GM11168 (cell line): Measurements from ENCODE around the gene GRID2.
"Not testable (repeated sequence)": the region's sequence is repeated elsewhere in the genome, so short reads cannot be mapped to it uniquely, and the experiment has no call there.

ENCODE experiments used
- in situ Hi-C: fragments of 300-500 bp; cut with MboI; formaldehyde crosslinking; loops from one replicate; pipeline ENCODE4 v1.12.0; 2022; ENCODE audit warnings: low sequenced_read_pairs; ENCODE audit not compliant: unreplicated experiment

Gene GRID2

DNA sequence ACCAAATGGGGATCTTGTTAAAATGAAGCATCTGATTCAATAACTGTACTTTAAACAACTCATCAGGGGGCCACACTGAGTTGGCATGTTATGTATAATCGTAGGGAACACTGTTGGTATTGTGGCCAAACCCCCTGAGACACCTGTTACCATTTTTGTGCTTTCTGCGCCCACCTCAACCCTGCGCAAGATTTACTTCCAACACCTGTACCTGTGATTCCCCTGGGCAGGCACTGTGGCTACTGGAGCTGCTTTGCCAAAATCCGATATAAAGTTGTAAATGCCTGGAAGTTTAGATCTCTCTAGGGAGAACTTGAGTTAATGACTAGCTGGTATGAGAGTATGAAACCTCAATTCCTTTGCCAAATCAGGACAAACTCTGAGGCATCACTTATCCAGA is 1265.0 kb downstream of the GRID2 start:
- in situ Hi-C loops: no loop called here

DNA sequence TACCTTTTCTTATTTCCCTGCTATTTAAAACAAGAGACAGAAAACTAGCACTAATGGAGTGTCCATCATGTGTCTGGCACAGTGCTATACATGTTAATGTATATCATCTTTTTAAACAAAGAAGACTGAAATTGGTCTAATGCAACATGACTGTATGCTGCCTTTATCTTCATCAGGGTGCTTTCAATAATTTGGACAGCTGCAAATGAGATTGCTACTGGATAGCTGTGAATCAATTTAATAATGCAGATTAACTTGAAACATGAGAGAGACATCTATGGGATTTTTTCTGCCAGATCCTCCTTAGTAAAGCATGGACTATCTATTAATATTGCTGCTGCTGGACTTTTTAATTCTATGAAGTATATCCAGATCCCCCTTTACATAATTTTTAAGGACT is 1269.5 kb downstream of the GRID2 start:
- in situ Hi-C loops: no loop called here

DNA sequence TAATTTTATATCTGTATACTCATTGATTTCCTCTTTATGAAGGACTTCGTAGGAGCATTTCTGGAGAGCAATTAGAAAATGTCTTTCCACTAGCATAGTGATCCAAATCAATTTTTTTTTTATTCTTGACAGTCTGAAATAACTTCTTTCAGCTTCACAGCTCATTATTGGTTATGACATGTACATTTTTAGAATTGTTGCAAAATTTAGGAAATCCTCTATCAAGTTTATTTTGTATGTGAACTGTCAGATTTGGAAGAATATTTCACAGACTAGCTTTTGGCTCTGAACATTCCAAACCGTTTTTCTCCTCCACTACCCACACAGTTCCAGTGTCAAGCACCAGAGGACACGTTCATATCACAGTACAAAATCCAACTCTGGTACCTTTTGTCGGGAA is 1275.2 kb downstream of the GRID2 start:
- in situ Hi-C loops: no loop called here

DNA sequence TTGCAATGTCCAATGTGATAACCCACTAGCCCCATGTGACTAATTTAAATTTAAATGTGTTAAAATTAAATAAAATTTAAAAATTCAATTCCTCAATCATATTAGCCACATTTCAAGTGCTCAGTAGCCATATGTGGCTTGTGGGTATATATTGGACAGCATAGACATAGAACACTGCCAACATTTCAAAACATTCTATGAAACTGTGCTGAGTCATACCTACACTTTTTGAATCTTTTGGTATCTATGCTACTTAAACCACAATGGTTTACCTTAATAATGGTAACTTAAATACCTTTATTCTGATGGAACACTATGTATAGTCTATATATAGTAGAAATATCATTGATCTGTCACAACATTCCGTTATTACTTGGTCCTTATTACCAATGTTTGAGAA is 1301.4 kb downstream of the GRID2 start:
- in situ Hi-C loops: no loop called here

DNA sequence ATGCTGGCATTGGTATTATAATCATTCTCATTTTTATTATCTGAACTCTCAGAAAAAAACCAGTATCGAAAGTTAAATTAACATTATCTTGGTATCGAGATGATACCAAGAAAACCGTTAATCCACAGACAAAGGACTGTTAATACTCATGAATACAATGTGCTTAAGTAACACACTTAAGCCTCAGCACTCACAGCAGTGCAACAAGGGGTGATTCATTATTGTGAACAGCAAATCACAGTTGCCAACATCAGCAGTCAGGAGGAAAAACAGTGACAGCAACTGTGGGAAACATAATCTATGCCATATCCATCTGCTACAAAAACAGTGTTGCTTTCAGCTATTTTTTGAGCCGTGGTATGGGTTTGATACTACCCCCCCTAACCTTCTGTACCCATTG is 1313.8 kb downstream of the GRID2 start:
- in situ Hi-C loops: no loop called here

DNA sequence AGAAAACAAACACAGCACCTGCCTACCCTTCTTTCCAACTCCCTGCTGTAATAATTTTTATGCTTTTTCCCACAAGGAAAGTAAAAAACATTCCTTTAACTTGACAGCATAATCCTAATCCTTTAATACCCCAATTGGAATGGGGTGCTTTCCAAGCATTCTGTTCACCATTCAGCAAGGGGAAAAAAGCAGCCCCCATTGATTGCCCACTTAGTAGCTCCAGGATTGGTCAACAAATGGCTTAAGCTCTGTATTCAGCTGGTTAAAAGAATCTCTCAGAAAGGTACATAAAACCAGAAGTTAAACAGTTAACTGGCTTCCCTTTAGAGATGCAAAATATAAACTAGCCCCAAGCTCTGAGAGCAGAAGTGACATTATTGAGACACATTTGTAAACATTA is 1330.0 kb downstream of the GRID2 start:
- in situ Hi-C loops: no loop called here

DNA sequence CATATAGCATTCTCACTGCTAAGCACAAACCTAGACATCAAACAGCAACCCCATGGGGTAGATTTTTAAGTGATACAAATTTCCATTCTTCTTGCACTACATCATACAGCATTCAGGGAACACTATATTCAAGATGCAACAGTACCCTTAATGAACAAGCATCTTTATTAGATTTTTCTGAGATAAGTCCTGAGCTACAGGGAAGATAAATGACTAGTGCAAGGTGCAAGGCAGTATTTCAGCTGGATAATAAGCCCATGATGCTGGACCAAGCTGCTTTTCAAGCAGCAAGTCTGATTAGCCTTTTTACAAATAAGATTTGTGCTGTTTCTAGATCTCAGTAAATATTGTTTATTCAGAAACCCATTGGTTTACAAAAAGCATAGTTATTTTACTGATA is 1332.2 kb downstream of the GRID2 start:
- in situ Hi-C loops: no loop called here

DNA sequence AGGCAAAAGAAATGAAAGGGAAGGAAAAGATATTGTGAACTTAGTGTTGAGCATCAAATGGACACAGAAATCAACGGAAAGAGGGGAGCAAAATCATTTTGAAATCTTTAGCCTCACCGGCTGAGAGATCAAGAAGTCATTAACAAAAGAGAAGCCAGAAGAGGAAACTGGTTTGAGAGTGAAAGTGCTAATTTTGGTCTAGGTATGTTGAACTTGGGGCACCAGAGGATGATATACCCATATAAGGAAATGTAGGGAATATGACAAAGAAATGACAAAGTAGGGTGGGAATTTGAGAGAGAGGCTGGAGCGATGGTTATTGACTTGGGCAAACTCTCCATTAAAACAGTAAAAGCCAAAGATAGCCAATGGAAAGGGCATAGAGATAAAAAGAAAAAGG is 1341.4 kb downstream of the GRID2 start:
- in situ Hi-C loops: no loop called here

DNA sequence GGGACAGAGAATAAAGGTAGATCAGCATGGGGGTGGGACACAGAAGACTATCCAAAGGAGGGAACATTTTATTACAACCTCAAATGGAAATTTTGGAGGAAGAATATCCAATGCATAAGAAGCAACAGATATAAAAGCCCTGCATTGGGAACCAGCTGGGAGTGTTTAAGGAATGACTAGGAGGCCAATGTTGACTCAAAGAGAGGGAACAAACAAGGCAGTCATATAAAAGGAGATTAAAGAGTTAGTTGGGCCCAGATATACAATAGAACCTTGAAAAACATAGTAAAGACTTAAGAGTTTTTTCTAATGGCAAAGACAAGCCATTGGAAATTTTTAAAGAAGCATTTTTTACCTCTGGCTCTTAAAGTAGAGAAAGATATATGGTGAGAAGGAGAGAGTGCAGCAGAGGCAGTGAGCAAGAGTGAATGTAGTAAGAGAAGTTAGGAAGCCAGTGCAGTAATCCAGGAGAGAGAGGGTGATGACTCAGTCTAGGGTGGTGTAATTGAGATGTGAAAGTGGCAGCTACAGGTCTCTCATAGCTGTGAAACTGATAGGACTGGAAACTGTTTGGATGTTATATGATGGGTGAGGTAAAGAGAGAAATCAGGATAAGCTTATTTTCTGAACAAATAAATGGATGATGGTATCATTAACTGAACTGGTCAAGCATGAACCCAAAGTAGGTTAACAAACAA is 1342.6 kb downstream of the GRID2 start:
- in situ Hi-C loops: no loop called here

DNA sequence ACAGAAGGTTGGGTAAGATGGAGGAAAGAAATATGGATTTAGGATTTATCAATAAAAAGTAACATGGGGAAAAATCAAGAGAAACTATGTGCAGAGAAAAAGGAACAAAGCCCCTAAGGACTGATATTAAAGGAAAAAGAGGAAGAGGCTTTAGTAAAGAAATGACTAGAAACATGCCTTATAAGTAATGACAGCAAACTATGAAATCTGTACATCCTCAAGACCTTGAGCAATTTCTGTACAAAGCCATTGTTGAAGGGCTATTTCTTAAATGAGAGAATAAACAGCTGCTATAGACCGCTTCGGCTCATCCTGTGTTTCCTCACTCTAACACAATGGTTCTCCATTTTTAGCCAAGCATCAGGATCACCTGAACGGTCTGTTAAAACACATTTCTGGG is 1344.5 kb downstream of the GRID2 start:
- in situ Hi-C loops: no loop called here

DNA sequence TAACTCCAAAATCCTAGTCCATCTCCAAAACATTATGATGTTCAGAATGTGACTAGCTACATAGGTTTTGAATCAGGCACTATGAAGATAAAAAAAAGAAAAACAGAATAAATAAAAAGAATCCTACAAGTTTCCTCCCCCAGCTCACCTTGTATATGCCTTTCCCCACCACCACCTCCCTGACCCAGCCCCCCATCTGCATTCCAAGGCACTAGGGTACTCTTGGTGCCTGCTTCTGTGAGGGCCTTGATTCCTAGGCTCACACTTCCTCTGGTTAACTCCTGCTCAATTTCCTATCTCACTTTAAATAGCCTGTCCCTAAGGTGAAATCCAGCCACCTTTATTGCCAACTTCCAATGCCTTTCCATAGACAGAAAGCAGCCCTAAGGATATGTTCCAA is 1346.1 kb downstream of the GRID2 start:
- in situ Hi-C loops: no loop called here

DNA sequence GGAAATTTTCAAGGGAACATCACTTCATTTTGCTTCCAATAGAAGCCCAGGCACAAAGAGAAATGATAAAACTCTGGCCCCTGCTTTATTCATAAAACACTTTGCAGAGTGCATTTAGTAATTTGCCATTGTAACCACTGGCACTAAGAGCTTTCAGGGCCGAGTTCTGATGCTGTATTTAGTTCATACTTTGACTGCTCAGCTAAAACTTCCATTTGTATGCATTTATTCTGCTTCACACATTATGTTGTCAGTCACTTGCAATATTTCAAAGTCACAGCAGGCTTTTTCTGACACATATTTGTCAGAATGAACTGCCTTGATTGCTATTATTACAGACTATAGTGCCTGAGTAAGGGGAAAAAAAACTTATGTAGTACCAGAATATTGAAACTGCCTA is 1350.4 kb downstream of the GRID2 start:
- in situ Hi-C loops: no loop called here

DNA sequence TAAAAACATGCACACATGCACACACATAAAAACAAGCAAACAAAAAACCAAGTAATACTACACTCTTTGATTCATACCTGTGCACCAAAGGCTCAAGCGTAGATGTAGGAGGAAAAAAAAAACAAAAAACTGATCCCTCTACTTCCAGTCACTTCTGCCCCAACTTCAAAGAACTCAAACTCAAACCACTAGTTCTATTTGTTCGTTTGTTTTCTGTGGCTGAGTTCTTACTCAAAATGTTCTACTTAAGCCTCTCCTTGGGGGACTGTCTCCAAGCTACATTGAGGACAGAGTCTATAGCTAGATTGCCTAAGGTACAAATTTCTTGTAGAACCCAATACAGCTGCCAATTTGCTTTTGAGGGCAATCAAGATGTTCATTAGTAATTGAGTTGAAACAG is 1353.8 kb downstream of the GRID2 start:
- in situ Hi-C loops: no loop called here

DNA sequence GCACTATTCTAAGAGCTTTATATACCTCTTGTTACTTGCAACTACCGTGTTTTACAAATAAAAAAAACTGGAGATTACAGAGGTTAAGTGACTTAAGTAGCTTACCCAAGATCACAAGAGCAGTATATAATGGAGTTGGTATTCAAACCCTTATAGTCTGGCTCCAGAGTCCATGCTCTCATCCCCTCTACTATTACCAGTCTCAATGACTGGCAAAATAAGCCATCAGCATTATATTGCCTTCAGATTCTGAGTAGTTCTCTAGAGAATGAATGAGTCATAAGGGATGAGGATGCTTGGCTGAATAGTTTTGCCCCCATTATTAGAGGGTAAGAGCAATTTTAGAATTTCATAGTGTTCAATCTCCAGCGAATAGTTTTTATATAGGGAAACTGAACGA is 1354.7 kb downstream of the GRID2 start:
- in situ Hi-C loops: no loop called here

DNA sequence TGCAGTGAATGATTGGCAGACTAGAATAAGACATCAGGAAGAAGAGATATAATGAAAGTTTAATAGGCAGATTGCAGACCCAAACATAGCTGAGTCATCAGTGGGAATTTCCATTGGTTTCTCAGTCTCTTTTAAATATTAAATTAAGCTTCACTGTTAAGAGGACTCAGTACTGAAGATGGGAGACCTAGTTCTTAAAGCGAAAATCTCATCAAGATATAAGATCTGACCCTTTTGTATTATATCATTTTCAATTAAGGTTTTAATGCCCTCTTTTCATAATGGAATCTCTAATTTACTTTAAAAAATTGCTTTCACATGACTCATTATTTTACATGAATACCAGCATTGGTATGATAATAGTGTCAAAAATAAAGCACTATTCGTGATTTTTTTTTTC is 1355.9 kb downstream of the GRID2 start:
- in situ Hi-C loops: no loop called here

DNA sequence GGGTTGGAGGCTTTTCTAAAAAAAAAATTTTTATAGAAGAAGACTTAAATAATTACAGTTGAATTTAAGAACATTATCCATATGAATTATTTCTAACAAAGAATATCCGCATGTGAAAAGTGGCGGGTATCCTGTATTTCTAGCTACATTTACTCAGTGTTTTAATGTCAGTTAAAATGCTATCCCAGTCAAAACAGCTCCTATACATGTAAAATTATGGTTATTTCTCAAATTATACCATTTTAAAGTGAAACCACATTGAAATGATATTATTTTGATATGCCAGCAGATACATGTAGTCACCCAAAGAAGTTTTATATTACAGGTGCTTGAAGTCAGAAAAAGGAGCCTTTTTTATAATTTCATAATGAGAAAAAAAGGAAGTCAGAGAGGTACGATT is 1356.3 kb downstream of the GRID2 start:
- in situ Hi-C loops: no loop called here

DNA sequence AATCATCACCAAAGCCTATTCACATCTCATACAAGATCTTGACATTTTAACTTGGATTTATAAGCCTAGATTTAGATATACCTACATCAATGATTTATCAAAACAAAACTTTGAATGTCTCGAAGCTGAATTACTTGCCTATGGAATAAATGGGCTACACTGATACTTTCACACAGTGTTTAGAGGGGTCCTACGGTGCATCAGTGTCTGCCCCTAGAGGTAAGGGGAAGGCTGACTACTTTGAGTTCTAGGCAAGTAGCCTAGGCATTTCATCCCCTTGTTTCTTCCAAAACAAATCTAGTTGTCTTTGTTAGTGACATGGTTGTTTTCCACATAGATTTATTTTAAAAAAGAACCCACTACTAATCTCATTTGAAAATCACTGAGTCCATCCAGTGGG is 1366.7 kb downstream of the GRID2 start:
- in situ Hi-C loops: no loop called here

DNA sequence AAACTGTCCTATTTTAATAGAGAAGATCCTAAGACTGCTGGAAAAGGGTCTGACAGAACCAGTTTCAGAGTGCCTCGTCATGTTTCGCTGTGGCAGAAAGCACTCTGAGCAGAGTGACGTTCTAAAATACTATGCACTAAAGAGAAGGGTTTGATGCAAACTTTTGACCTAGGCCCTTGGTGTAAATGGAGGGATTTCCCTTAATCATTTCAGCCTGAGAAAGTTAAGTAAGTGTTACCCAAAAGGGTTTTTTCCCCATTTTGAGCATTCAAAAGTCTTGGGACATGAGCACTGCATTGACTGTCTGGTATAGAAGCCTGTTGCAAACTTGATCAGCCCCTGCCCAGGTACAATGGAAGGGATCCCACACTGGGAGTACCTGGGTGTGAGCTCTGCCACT is 1367.3 kb downstream of the GRID2 start:
- in situ Hi-C loops: no loop called here

DNA sequence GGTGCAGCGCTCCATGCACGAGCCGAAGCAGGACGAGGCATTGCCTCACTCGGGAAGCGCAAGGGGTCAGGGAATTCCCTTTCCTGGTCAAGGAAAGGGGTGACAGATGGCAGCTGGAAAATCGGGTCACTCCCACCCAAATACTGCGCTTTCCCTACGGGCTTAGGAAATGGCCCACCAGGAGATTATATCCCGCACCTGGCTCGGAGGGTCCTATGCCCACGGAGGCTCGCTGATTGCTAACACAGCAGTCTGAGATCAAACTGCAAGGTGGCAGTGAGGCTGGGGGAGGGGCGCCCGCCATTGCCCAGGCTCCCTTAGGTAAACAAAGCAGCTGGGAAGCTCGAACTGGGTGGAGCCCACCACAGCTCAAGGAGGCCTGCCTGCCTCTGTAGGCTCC is 1373.2 kb downstream of the GRID2 start:
- in situ Hi-C loops: not testable (repeated sequence)

DNA sequence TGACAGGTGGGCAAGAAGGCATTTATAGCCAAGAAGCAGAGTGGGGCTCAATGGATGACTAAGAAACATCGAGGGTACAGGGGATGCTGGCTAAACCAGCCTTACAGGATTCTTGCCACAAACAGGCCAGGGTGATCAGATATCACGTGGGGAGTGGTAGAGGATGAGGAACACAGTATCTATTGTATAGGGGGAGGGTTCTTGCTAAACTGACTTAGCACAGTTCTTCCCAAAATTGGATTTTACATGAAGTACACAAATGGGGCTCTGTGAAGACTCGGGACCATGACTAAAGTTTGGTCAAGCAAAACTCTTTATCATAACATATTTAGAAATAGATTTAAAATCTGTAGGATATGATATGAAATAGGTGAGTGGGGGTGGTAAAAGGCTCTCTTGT is 1380.8 kb downstream of the GRID2 start:
- in situ Hi-C loops: no loop called here

DNA sequence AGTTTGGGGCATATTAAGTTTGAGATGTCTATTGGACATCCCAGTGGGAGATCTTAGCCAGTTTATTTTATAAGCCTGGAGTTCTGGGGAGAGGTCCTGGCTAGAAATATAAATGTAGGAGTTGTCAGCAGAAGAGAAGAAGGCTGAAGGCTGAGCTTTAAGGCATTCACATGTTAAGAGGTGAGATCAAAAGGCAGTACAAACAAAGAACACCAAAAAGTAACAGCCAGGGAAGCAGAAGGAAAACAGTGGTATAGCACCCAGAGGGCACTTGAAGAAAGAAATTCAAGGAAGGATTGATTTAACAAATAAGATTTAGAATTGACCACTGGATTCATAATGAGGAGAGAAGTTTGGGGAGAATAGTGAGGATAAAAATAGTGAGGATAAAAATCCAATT is 1383.5 kb downstream of the GRID2 start:
- in situ Hi-C loops: no loop called here

DNA sequence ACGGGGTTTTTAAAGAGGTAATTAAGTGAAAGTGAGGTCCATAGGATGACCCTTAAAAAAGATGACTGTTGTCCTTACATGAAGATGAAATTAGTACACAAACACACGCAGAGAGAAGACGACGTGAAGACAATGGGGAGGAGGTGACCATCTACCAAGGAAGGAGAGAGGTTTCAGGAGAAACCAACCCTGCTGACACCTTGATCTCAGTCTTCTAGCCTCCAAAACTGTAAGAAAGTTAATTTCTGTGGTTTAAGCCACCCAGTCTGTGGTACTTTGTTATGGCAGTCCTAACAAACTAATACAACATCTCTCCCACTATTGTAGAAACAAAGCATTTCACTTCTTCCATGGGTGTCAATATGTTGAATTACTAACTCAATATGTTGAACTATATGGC is 1385.2 kb downstream of the GRID2 start:
- in situ Hi-C loops: no loop called here

DNA sequence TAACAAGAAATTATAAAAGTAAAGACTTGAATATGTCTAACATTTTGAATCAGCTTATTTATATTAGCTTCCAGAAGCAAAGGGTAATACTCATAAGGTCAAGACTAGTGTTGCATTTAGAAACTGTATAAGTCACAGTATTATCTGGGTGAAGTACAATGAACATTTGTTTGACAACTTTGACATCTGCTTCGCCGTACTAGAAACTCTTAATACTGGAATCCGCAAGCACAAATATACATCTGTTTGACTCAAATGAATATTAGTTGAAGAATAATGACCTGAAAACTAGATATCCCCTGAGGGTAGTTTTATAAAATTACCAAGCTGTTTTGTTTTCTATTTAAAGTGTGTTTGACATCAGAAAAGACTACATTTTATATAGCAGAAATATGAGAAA is 1389.4 kb downstream of the GRID2 start:
- in situ Hi-C loops: no loop called here
